DMS53 treated with DMSO at 0.1 percent for 48 hours (cell line): ENCODE measurements around the gene KIF4A.

ENCODE experiments used
- DNase-seq: peaks from one replicate; lab custom pipeline; 2025; ENCODE audit not compliant: unreplicated experiment; lab: John Stamatoyannopoulos, UW

KIF4A gene

GRCh38 chrX:70468709-70469108 is 178.8 kb downstream of the KIF4A start:
- no peak for DNase-seq
